GM23338 (cell line): Measurements from ENCODE around the gene TOM1.

Experiments
- EZH2 ChIP-seq: fragments of 200-600 bp; sonication (generic); IDR thresholded peaks from one replicate; pipeline ENCODE4 v1.8.0; 2017; ENCODE audit warnings: antibody characterized with exemption, mild to moderate bottlenecking, low read depth; ENCODE audit not compliant: unreplicated experiment
- EZH2phosphoT487 ChIP-seq: fragments of 200-600 bp; sonication (generic); IDR thresholded peaks from one replicate; pipeline ENCODE4 v1.8.1; 2018; ENCODE audit warnings: antibody characterized with exemption; ENCODE audit not compliant: unreplicated experiment
- JUNB ChIP-seq: IDR thresholded peaks from one replicate; pipeline ENCODE4 v1.6.1; 2016; ENCODE audit warnings: antibody characterized with exemption; ENCODE audit not compliant: unreplicated experiment
- POLR2AphosphoS5 ChIP-seq: IDR thresholded peaks from 2 replicates; pipeline ENCODE4 v1.6.1; 2016; ENCODE audit warnings: antibody characterized with exemption, low read depth
- ZNF114 ChIP-seq: fragments of 250-450 bp; sonication (Bioruptor Pico); IDR thresholded peaks from 2 replicates; pipeline ENCODE4 v1.5.0; 2020; ENCODE audit warnings: mild to moderate bottlenecking, moderate library complexity
- TF ChIP-seq, protein P1 (sequence below), 2 experiments: fragments of 200-600 bp in 1 of 2; sonication (generic) in 1 of 2; conservative IDR thresholded peaks; 2 replicates each; pipeline versions ENCODE4 v1.5.1 to v1.6.1; 2016 to 2017; ENCODE audit warnings: antibody characterized with exemption in 2 of 2, low read depth in 2 of 2, mild to moderate bottlenecking in 2 of 2, moderate library complexity in 1 of 2
- TF ChIP-seq, protein P2 (sequence below): IDR thresholded peaks from one replicate; pipeline ENCODE4 v1.6.1; 2018; ENCODE audit warnings: antibody characterized with exemption; ENCODE audit not compliant: unreplicated experiment

- TF ChIP-seq, protein P1, sequence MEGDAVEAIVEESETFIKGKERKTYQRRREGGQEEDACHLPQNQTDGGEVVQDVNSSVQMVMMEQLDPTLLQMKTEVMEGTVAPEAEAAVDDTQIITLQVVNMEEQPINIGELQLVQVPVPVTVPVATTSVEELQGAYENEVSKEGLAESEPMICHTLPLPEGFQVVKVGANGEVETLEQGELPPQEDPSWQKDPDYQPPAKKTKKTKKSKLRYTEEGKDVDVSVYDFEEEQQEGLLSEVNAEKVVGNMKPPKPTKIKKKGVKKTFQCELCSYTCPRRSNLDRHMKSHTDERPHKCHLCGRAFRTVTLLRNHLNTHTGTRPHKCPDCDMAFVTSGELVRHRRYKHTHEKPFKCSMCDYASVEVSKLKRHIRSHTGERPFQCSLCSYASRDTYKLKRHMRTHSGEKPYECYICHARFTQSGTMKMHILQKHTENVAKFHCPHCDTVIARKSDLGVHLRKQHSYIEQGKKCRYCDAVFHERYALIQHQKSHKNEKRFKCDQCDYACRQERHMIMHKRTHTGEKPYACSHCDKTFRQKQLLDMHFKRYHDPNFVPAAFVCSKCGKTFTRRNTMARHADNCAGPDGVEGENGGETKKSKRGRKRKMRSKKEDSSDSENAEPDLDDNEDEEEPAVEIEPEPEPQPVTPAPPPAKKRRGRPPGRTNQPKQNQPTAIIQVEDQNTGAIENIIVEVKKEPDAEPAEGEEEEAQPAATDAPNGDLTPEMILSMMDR (conservative IDR thresholded peaks at IDR 0.05; ENCODE audit: low read depth in 2 of 2), result no peak
- TF ChIP-seq ZNF114 (CRISPR knock-in tag), result no peak
- TF ChIP-seq EZH2, result no peak
- TF ChIP-seq POLR2AphosphoS5, result no peak
- no peak for TF ChIP-seq EZH2phosphoT487
- TF ChIP-seq, protein P2, sequence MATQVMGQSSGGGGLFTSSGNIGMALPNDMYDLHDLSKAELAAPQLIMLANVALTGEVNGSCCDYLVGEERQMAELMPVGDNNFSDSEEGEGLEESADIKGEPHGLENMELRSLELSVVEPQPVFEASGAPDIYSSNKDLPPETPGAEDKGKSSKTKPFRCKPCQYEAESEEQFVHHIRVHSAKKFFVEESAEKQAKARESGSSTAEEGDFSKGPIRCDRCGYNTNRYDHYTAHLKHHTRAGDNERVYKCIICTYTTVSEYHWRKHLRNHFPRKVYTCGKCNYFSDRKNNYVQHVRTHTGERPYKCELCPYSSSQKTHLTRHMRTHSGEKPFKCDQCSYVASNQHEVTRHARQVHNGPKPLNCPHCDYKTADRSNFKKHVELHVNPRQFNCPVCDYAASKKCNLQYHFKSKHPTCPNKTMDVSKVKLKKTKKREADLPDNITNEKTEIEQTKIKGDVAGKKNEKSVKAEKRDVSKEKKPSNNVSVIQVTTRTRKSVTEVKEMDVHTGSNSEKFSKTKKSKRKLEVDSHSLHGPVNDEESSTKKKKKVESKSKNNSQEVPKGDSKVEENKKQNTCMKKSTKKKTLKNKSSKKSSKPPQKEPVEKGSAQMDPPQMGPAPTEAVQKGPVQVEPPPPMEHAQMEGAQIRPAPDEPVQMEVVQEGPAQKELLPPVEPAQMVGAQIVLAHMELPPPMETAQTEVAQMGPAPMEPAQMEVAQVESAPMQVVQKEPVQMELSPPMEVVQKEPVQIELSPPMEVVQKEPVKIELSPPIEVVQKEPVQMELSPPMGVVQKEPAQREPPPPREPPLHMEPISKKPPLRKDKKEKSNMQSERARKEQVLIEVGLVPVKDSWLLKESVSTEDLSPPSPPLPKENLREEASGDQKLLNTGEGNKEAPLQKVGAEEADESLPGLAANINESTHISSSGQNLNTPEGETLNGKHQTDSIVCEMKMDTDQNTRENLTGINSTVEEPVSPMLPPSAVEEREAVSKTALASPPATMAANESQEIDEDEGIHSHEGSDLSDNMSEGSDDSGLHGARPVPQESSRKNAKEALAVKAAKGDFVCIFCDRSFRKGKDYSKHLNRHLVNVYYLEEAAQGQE, result no peak
- TF ChIP-seq JUNB, result no peak
Measured at GRCh38 chr22:35383679-35384071, 84.0 kb downstream of the TOM1 start.
